ENCODE data around the gene DNAJB11.
"Not testable (repeated sequence)": the region's sequence is repeated elsewhere in the genome, so short reads cannot be mapped to it uniquely, and the experiment has no call there.

DNAJB11 gene

DNA sequence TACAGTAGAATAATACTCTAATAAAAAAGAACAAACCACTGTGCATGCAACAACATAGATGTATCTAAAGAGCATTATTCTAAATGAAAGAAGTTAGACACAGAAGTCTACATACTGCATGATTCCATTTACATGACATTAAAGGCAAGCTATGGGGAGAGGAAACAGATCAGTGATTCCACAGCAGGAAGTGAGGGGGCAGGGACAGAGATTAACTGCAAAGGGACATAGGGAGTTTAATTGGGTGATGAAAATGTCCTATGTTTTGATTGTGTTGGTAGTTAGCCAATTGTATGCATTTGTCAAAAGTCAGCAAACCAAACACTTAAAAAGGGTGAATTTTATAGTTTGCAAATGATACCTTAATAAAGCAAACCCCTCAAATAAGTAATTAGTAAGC lies 40.1 kb upstream of the DNAJB11 start:
- TF ChIP-seq ZNF8 (CRISPR knock-in tag; IDR thresholded peaks at IDR 0.05) (no peak), PPARA (CRISPR knock-in tag; IDR thresholded peaks at IDR 0.05; ENCODE audit: borderline replicate concordance) (no peak), ISL1 (CRISPR knock-in tag; IDR thresholded peaks at IDR 0.05) (no peak), ZNF70 (CRISPR knock-in tag; IDR thresholded peaks at IDR 0.05) (no peak), GLIS3 (CRISPR knock-in tag; IDR thresholded peaks at IDR 0.05) (no peak), OSR1 (CRISPR knock-in tag; IDR thresholded peaks at IDR 0.05) (no peak), ZFP3 (CRISPR knock-in tag; IDR thresholded peaks at IDR 0.05) (no peak), ZFP30 (CRISPR knock-in tag; IDR thresholded peaks at IDR 0.05) (no peak), SNAI2 (CRISPR knock-in tag; IDR thresholded peaks at IDR 0.05) (no peak), TOX (CRISPR knock-in tag; IDR thresholded peaks at IDR 0.05; ENCODE audit: borderline replicate concordance) (no peak), ZNF565 (CRISPR knock-in tag; conservative IDR thresholded peaks at IDR 0.05; ENCODE audit: low read depth) (no peak), TCF4 (CRISPR knock-in tag; IDR thresholded peaks at IDR 0.05; ENCODE audit: borderline replicate concordance) (no peak), CSDC2 (CRISPR knock-in tag; IDR thresholded peaks at IDR 0.05) (no peak), ZC3H10 (CRISPR knock-in tag; IDR thresholded peaks at IDR 0.05) (no peak), ARNTL (CRISPR knock-in tag; IDR thresholded peaks at IDR 0.05; ENCODE audit: borderline replicate concordance, low read depth) (no peak)
- TF ChIP-seq, protein P1, sequence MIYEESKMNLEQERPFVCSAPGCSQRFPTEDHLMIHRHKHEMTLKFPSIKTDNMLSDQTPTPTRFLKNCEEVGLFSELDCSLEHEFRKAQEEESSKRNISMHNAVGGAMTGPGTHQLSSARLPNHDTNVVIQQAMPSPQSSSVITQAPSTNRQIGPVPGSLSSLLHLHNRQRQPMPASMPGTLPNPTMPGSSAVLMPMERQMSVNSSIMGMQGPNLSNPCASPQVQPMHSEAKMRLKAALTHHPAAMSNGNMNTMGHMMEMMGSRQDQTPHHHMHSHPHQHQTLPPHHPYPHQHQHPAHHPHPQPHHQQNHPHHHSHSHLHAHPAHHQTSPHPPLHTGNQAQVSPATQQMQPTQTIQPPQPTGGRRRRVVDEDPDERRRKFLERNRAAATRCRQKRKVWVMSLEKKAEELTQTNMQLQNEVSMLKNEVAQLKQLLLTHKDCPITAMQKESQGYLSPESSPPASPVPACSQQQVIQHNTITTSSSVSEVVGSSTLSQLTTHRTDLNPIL (CRISPR knock-in tag; IDR thresholded peaks at IDR 0.05; ENCODE audit: low read depth) = no peak
- TF ChIP-seq, protein P2, sequence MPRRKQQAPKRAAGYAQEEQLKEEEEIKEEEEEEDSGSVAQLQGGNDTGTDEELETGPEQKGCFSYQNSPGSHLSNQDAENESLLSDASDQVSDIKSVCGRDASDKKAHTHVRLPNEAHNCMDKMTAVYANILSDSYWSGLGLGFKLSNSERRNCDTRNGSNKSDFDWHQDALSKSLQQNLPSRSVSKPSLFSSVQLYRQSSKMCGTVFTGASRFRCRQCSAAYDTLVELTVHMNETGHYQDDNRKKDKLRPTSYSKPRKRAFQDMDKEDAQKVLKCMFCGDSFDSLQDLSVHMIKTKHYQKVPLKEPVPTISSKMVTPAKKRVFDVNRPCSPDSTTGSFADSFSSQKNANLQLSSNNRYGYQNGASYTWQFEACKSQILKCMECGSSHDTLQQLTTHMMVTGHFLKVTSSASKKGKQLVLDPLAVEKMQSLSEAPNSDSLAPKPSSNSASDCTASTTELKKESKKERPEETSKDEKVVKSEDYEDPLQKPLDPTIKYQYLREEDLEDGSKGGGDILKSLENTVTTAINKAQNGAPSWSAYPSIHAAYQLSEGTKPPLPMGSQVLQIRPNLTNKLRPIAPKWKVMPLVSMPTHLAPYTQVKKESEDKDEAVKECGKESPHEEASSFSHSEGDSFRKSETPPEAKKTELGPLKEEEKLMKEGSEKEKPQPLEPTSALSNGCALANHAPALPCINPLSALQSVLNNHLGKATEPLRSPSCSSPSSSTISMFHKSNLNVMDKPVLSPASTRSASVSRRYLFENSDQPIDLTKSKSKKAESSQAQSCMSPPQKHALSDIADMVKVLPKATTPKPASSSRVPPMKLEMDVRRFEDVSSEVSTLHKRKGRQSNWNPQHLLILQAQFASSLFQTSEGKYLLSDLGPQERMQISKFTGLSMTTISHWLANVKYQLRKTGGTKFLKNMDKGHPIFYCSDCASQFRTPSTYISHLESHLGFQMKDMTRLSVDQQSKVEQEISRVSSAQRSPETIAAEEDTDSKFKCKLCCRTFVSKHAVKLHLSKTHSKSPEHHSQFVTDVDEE (CRISPR knock-in tag; IDR thresholded peaks at IDR 0.05) = no peak
- TF ChIP-seq, protein P3, sequence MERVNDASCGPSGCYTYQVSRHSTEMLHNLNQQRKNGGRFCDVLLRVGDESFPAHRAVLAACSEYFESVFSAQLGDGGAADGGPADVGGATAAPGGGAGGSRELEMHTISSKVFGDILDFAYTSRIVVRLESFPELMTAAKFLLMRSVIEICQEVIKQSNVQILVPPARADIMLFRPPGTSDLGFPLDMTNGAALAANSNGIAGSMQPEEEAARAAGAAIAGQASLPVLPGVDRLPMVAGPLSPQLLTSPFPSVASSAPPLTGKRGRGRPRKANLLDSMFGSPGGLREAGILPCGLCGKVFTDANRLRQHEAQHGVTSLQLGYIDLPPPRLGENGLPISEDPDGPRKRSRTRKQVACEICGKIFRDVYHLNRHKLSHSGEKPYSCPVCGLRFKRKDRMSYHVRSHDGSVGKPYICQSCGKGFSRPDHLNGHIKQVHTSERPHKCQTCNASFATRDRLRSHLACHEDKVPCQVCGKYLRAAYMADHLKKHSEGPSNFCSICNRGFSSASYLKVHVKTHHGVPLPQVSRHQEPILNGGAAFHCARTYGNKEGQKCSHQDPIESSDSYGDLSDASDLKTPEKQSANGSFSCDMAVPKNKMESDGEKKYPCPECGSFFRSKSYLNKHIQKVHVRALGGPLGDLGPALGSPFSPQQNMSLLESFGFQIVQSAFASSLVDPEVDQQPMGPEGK (CRISPR knock-in tag; IDR thresholded peaks at IDR 0.05; ENCODE audit: borderline replicate concordance) = no peak
- TF ChIP-seq, protein P4, sequence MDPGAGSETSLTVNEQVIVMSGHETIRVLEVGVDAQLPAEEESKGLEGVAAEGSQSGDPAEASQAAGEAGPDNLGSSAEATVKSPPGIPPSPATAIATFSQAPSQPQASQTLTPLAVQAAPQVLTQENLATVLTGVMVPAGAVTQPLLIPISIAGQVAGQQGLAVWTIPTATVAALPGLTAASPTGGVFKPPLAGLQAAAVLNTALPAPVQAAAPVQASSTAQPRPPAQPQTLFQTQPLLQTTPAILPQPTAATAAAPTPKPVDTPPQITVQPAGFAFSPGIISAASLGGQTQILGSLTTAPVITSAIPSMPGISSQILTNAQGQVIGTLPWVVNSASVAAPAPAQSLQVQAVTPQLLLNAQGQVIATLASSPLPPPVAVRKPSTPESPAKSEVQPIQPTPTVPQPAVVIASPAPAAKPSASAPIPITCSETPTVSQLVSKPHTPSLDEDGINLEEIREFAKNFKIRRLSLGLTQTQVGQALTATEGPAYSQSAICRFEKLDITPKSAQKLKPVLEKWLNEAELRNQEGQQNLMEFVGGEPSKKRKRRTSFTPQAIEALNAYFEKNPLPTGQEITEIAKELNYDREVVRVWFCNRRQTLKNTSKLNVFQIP (CRISPR knock-in tag; IDR thresholded peaks at IDR 0.05; ENCODE audit: borderline replicate concordance, low read depth) = no peak
- TF ChIP-seq, protein P5, sequence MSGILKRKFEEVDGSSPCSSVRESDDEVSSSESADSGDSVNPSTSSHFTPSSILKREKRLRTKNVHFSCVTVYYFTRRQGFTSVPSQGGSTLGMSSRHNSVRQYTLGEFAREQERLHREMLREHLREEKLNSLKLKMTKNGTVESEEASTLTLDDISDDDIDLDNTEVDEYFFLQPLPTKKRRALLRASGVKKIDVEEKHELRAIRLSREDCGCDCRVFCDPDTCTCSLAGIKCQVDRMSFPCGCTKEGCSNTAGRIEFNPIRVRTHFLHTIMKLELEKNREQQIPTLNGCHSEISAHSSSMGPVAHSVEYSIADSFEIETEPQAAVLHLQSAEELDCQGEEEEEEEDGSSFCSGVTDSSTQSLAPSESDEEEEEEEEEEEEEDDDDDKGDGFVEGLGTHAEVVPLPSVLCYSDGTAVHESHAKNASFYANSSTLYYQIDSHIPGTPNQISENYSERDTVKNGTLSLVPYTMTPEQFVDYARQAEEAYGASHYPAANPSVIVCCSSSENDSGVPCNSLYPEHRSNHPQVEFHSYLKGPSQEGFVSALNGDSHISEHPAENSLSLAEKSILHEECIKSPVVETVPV (CRISPR knock-in tag; IDR thresholded peaks at IDR 0.05) = no peak
- ATAC-seq = no peak

DNA sequence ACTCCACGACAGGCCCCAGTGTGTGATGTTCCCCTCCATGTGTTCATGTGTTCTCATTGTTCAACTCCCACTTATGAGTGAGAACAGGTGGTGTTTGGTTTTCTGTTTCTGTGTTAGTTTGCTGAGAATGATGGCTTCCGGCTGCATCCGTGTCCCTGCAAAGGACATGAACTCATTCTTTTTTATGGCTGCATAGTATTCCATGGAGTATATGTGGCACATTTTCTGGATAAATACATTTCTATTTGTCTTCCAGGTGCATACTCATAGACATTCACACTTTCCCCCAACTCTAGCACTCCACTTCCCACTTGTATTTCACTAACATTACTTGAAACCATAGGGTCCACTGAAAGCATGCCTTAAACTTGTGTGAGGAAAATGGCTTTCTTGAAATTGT lies 38.8 kb upstream of the DNAJB11 start:
- ATAC-seq = not testable (repeated sequence)

DNA sequence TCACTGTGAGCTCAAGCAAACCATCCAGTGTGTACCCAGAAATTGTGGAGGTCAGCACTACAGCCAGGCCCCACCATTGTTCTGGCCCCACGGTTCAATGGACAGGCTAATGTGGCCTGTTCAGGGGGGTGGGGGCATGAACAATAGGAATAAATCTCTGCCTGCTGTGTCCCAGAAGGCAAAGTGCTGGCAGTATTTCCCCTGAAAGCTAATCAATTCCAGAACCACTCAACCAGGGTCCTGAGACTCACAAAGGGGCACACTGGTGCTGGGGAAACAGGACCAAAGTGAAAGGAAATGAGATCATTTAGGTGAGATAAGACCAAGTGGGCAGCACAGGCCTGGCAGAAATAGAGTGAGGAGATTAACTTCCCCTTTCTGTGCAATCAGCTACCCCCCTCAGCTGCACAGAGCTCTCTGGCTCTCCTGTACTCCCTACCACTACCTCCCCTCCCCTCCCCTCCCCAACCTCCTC lies 37.9 kb upstream of the DNAJB11 start:
- no peak for TF ChIP-seq ARNTL (CRISPR knock-in tag; IDR thresholded peaks at IDR 0.05; ENCODE audit: borderline replicate concordance, low read depth)
- TF ChIP-seq, protein P1 (CRISPR knock-in tag; IDR thresholded peaks at IDR 0.05; ENCODE audit: low read depth) = no peak
- peak; percentile 78 for TF ChIP-seq TCF4 (CRISPR knock-in tag; IDR thresholded peaks at IDR 0.05; ENCODE audit: borderline replicate concordance)
- TF ChIP-seq ESRRG (CRISPR knock-in tag; IDR thresholded peaks at IDR 0.05) = no peak
- TF ChIP-seq TOX (CRISPR knock-in tag; IDR thresholded peaks at IDR 0.05; ENCODE audit: borderline replicate concordance) = no peak
- TF ChIP-seq, protein P2 (CRISPR knock-in tag; IDR thresholded peaks at IDR 0.05) = peak; percentile 68; the same call in 1 of the 2 replicates
- TF ChIP-seq ZNF8 (CRISPR knock-in tag; IDR thresholded peaks at IDR 0.05) = no peak
- no peak for TF ChIP-seq BACH2 (CRISPR knock-in tag; IDR thresholded peaks at IDR 0.05; ENCODE audit: borderline replicate concordance)
- TF ChIP-seq ISL1 (CRISPR knock-in tag; IDR thresholded peaks at IDR 0.05) = no peak
- ATAC-seq = peak; percentile 61; the same call in 2 of the 3 replicates

All from SK-N-SH treated with all-trans-retinoic acid at 6 μM for 48 hours (cell line).